HL-60 (cell line): ENCODE results near the gene DSTYK.

Source experiments
- CTCF ChIP-seq: IDR thresholded peaks from one replicate; pipeline ENCODE4 v1.5.1; 2011; ENCODE audit warnings: low read length, control low read depth, inconsistent platforms; ENCODE audit not compliant: insufficient read depth
- GABPA ChIP-seq: IDR thresholded peaks from 2 replicates; pipeline ENCODE4 v1.6.1; 2012; ENCODE audit warnings: low read depth
- SPI1 ChIP-seq: IDR thresholded peaks from 2 replicates; pipeline ENCODE4 v1.6.1; 2012; ENCODE audit warnings: low read depth, mild to moderate bottlenecking, borderline replicate concordance
- TF ChIP-seq, protein P1 (sequence below): IDR thresholded peaks from 2 replicates; pipeline ENCODE4 v1.6.1; 2012; ENCODE audit warnings: low read depth; ENCODE audit not compliant: insufficient replicate concordance

DNA sequence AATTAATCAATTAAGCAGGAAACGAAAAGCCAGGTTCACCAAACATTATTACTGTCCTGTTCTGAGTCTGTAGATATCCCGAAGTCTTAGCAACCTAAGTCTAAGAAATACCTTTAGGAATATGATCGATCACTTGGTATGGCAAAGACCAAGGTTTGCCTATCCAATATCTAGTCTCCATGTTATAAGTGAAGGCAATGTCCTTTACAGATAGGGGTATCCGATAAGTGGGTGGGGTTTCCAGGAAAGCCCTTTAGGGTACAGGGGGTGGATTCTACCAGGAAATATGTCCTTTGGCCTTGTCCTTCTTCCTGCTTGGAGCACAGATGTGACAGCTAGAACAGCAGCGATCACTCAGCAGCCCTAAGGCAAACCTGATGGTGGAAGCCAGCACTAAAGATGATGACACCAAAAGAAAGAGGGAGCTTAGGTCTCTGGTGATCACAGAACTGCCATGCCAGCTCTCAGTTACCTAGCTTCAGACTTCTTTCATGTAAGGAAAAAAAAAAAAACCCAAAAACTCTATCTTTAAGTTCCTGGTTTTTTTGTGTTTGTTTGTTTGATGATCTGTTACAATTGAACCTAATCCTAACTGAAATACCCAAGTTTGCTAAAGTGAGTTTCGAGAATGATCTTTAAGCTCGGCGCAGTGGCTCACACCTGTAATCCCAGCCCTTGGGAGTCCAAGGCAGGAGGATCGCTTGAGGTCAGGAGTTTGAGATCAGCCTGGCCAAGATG lies 40.8 kb downstream of the DSTYK start:
- no peak for TF ChIP-seq CTCF
- TF ChIP-seq, protein P1, sequence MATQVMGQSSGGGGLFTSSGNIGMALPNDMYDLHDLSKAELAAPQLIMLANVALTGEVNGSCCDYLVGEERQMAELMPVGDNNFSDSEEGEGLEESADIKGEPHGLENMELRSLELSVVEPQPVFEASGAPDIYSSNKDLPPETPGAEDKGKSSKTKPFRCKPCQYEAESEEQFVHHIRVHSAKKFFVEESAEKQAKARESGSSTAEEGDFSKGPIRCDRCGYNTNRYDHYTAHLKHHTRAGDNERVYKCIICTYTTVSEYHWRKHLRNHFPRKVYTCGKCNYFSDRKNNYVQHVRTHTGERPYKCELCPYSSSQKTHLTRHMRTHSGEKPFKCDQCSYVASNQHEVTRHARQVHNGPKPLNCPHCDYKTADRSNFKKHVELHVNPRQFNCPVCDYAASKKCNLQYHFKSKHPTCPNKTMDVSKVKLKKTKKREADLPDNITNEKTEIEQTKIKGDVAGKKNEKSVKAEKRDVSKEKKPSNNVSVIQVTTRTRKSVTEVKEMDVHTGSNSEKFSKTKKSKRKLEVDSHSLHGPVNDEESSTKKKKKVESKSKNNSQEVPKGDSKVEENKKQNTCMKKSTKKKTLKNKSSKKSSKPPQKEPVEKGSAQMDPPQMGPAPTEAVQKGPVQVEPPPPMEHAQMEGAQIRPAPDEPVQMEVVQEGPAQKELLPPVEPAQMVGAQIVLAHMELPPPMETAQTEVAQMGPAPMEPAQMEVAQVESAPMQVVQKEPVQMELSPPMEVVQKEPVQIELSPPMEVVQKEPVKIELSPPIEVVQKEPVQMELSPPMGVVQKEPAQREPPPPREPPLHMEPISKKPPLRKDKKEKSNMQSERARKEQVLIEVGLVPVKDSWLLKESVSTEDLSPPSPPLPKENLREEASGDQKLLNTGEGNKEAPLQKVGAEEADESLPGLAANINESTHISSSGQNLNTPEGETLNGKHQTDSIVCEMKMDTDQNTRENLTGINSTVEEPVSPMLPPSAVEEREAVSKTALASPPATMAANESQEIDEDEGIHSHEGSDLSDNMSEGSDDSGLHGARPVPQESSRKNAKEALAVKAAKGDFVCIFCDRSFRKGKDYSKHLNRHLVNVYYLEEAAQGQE = no peak
- TF ChIP-seq SPI1 = no peak
- no peak for TF ChIP-seq GABPA
